Caco-2 (cell line): ENCODE results near the gene NMBR. TPM values are rescaled to one million over a fixed set of nuclear protein-coding genes. Genes with fewer than 3 reads are reported as not detected.
"Not testable (repeated sequence)": the region's sequence is repeated elsewhere in the genome, so short reads cannot be mapped to it uniquely, and the experiment has no call there.

ENCODE experiments used
- BruUV-seq: library from RNA; stranded (reverse); fragments of 400-500 nt; replicated peaks from 2 replicates; lab custom pipeline; 2021; lab: Mats Ljungman, UMichigan
- CTCF ChIA-PET: fragments of 300-600 bp; sonication (Branson Sonifier 250); formaldehyde crosslinking; loops from one replicate; lab custom pipeline; 2022; ENCODE audit warnings: antibody characterized with exemption; lab: Charles Lee
- POLR2A ChIA-PET: fragments of 300-600 bp; sonication (Branson Sonifier 250); formaldehyde crosslinking; loops from one replicate; lab custom pipeline; 2022; ENCODE audit warnings: antibody characterized with exemption; lab: Charles Lee
- DNase-seq, 2 experiments: peaks; one replicate each; pipeline versions ENCODE4 v3.0.0 to v3.0.0-alpha.2; 2020 to 2022
- H3K27me3 ChIP-seq: replicated peaks from 2 replicates; pipeline ENCODE4 v1.6.0; 2011; ENCODE audit warnings: low read length; ENCODE audit not compliant: control insufficient read depth, insufficient read depth
- H3K36me3 ChIP-seq: 2 replicates; pipeline ENCODE4 v1.5.1; 2011; ENCODE audit warnings: low read length; ENCODE audit not compliant: control insufficient read depth, insufficient read depth
- H3K4me1 ChIP-seq: fragments of 250-450 bp; sonication (Bioruptor Pico); 2 replicates; pipeline ENCODE4 v1.5.1; 2020; ENCODE audit warnings: mild to moderate bottlenecking
- H3K4me3 ChIP-seq: 2 replicates; pipeline ENCODE4 v1.5.1; 2011; ENCODE audit warnings: low read depth, mild to moderate bottlenecking, control low read depth, low read length
- H3K9me3 ChIP-seq: fragments of 250-450 bp; sonication (Bioruptor Pico); 2 replicates; pipeline ENCODE4 v1.5.1; 2020; ENCODE audit warnings: mild to moderate bottlenecking, moderate library complexity
- H3K27ac Mint-ChIP-seq: one replicate; pipeline ENCODE4 v1.8.0; 2022; ENCODE audit warnings: mixed read lengths; ENCODE audit not compliant: unreplicated experiment
- H3K27me3 Mint-ChIP-seq: one replicate; pipeline ENCODE4 v1.8.0; 2022; ENCODE audit warnings: mixed read lengths; ENCODE audit not compliant: insufficient read depth, unreplicated experiment
- H3K36me3 Mint-ChIP-seq: one replicate; pipeline ENCODE4 v1.8.0; 2022; ENCODE audit warnings: mild to moderate bottlenecking, mixed read lengths; ENCODE audit not compliant: insufficient read depth, unreplicated experiment
- H3K4me1 Mint-ChIP-seq: one replicate; pipeline ENCODE4 v1.8.0; 2022; ENCODE audit warnings: low read depth, mixed read lengths; ENCODE audit not compliant: unreplicated experiment
- H3K4me3 Mint-ChIP-seq: one replicate; pipeline ENCODE4 v1.8.0; 2022; ENCODE audit warnings: mild to moderate bottlenecking, moderate library complexity, mixed read lengths; ENCODE audit not compliant: unreplicated experiment
- H3K9me3 Mint-ChIP-seq: one replicate; pipeline ENCODE4 v1.8.0; 2022; ENCODE audit warnings: mixed read lengths; ENCODE audit not compliant: unreplicated experiment
- intact Hi-C: fragments of 100-400 bp; cut with micrococcal nuclease; formaldehyde crosslinking; loops from one replicate; pipeline ENCODE4 v1.10.0; 2022; ENCODE audit not compliant: unreplicated experiment
- total RNA-seq: library from RNA; stranded (reverse); gene quantifications from 2 replicates; pipeline ENCODE4 v1.2.3, GENCODE V29; 2022
- TF ChIP-seq, protein P1 (sequence below), 2 experiments: fragments of 200-600 bp in 1 of 2; IDR thresholded peaks; 1 replicate in 1 of 2; 2 replicates in 1 of 2; pipeline versions ENCODE4 v1.5.1 to v1.8.0; 2011 to 2022; ENCODE audit warnings: antibody characterized with exemption in 1 of 2, control low read depth in 1 of 2, inconsistent platforms in 1 of 2, low read depth in 1 of 2, low read length in 1 of 2, mild to moderate bottlenecking in 1 of 2, moderate library complexity in 1 of 2; ENCODE audit not compliant: insufficient read depth in 1 of 2, severe bottlenecking in 1 of 2, unreplicated experiment in 1 of 2

The NMBR gene
- total RNA-seq, 1 experiment from 2014 or later: not detected

DNA sequence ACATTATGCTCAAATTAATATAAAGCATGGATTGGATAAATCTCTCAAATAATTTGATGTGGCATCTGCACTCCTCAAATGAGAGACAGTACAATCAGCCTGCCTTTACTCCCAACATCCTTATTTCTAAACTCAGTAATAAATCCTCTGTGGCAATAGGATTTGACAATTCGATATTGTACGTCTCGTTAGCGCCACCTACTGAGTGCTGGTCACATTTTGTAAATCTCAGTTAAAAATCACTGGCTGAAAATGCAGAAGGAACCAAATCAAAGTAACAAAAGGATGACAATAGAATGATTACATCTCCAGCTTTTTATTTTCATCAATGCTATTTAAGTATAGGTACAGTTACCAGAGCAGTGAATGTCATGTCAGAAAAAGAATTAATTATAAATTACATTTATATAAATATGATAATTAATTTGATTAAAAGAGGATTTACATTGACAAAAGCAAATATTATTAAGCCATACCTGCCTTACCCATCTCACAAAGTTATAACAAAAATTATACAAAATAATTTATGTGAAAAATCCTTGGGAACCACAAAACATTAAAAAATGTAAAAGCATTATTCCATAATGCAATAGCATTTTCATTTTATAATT, 34.4 kb downstream of the NMBR start:
- TF ChIP-seq, protein P1, sequence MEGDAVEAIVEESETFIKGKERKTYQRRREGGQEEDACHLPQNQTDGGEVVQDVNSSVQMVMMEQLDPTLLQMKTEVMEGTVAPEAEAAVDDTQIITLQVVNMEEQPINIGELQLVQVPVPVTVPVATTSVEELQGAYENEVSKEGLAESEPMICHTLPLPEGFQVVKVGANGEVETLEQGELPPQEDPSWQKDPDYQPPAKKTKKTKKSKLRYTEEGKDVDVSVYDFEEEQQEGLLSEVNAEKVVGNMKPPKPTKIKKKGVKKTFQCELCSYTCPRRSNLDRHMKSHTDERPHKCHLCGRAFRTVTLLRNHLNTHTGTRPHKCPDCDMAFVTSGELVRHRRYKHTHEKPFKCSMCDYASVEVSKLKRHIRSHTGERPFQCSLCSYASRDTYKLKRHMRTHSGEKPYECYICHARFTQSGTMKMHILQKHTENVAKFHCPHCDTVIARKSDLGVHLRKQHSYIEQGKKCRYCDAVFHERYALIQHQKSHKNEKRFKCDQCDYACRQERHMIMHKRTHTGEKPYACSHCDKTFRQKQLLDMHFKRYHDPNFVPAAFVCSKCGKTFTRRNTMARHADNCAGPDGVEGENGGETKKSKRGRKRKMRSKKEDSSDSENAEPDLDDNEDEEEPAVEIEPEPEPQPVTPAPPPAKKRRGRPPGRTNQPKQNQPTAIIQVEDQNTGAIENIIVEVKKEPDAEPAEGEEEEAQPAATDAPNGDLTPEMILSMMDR (IDR thresholded peaks at IDR 0.05; ENCODE audit: insufficient read depth in 1 of 2, low read depth in 1 of 2, low read length in 1 of 2, severe bottlenecking in 1 of 2, unreplicated experiment in 1 of 2): peak; percentile 71 to 86
- Mint-ChIP-seq H3K27ac (no peak overlapping the region), H3K36me3 (no peaks in the 10 kb centered on the region), H3K9me3 (no peaks in the 10 kb centered on the region), H3K4me1 (no peaks in the 10 kb centered on the region), H3K4me3 (no peak overlapping the region), H3K27me3 (peaks cover 4% of the 10 kb centered on the region)
- BruUV-seq: no TSS peak
- Histone ChIP-seq H3K4me1 (no peaks in the 10 kb centered on the region), H3K4me3 (no peak overlapping the region), H3K27me3 (no peaks in the 10 kb centered on the region), H3K36me3 (no peaks in the 10 kb centered on the region), H3K9me3 (no peaks in the 10 kb centered on the region)
- ChIA-PET POLR2A (no interaction called here), CTCF (no interaction called here)
- intact Hi-C loops: loop anchor here (1.0 to 10.0 kb wide), 3 partner anchors 123 to 435 kb away; no protein-coding TSS in a partner anchor
- peak; percentile 72 to 76 for DNase-seq

DNA sequence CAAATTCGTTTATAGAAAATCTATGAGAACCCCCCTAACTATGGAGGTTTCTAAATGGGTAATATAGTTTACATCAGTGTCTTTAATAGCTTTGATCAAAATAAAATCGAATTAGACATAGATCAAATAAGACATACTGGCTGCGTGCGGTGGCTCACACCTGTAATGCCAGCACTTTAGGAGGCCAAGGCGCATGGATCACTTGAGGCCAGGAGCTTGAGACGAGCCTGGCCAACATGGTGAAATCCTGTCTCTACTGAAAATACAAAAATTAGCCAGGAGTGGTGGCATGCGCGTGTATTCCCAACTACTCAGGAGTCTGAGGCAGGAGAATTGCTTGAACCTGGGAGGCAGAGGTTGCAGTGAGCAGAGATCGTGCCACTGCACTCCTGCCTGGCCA, 36.1 kb downstream of the NMBR start:
- BruUV-seq: not testable (repeated sequence)

DNA sequence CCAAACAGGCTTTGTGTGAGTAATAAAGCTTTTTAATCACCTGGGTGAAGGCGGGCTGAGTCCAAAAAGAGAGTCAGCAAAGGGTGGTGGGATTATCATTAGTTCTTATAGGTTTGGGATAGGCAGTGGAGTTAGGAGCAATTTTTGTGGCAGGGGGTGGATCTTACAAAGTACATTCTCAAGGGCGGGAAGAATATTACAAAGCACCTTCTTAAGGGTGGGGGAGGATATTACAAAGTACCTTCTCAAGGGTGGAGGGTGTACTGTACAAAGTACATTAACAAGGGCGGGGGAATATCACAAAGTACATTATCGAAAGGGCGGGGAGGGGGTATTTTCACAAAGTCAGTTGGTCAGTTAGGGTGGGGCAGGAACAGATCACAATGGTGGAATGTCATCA, 42.1 kb downstream of the NMBR start:
- H3K4me1 ChIP-seq, H3K27ac Mint-ChIP-seq, POLR2A ChIA-PET, BruUV-seq, H3K36me3 ChIP-seq, H3K4me3 Mint-ChIP-seq, DNase-seq, CTCF ChIA-PET, H3K4me1 Mint-ChIP-seq, intact Hi-C loops, H3K36me3 Mint-ChIP-seq, H3K27me3 ChIP-seq, H3K27me3 Mint-ChIP-seq, H3K4me3 ChIP-seq, H3K9me3 ChIP-seq, H3K9me3 Mint-ChIP-seq: not testable (repeated sequence)

More for the DNA sequence above, 36.1 kb downstream of the NMBR start:
- POLR2A ChIA-PET, H3K4me1 ChIP-seq, H3K9me3 Mint-ChIP-seq, DNase-seq, H3K4me3 ChIP-seq, H3K4me1 Mint-ChIP-seq, H3K36me3 ChIP-seq, H3K9me3 ChIP-seq, H3K27me3 Mint-ChIP-seq, H3K36me3 Mint-ChIP-seq, H3K27ac Mint-ChIP-seq, H3K4me3 Mint-ChIP-seq, H3K27me3 ChIP-seq: not testable (repeated sequence)
- intact Hi-C loops: loop anchor here (10.0 kb wide), 1 partner anchor 256 kb away; no protein-coding TSS in a partner anchor
- CTCF ChIA-PET: interaction anchor here (0.7 kb wide), 1 partner anchor 89 kb away, joined by 3 read pairs; no protein-coding TSS in a partner anchor

DNA sequence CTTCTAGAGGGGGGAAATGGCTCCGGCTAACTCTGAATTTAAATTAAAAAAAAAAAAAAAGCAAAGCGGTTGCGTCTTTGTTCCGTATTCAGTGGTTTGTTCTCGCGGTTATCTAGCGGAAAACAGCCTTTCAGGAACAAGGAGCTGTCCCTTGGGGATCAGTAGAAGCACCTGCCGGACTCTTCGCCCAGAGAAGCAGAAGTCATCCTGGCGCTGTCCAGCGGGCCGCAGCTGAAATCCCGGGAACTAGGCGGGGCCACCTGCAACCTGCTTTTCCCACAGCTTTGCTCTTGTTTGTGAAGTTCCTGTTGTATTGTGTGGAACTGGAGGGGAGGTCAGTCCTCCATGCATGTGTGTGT, 58.1 kb downstream of the NMBR start:
- Histone ChIP-seq H3K27me3 (no peaks in the 10 kb centered on the region), H3K4me1 (no peaks in the 10 kb centered on the region), H3K9me3 (no peaks in the 10 kb centered on the region), H3K36me3 (no peaks in the 10 kb centered on the region), H3K4me3 (no peak overlapping the region)
- no peaks in the 10 kb centered on the region for H3K36me3 Mint-ChIP-seq
- no peak overlapping the region for H3K27ac Mint-ChIP-seq
- intact Hi-C loops: no loop called here
- TF ChIP-seq, protein P1 (IDR thresholded peaks at IDR 0.05; ENCODE audit: insufficient read depth in 1 of 2, low read depth in 1 of 2, low read length in 1 of 2, severe bottlenecking in 1 of 2, unreplicated experiment in 1 of 2): no peak
- ChIA-PET POLR2A (no interaction called here), CTCF (no interaction called here)
- no peak overlapping the region for H3K4me3 Mint-ChIP-seq
- H3K9me3 Mint-ChIP-seq: no peaks in the 10 kb centered on the region
- DNase-seq: peak; percentile 44 to 54
- H3K4me1 Mint-ChIP-seq: no peaks in the 10 kb centered on the region
- no peaks in the 10 kb centered on the region for H3K27me3 Mint-ChIP-seq
- no TSS peak for BruUV-seq
